Lower leg skin (tissue), 3 donors: ENCODE measurements around the gene CACNA1A.

Experiments
- POLR2A ChIP-seq, 2 donors: fragments of 450-650 bp; IDR thresholded peaks; one replicate each; pipeline ENCODE4 v1.6.1; 2016 to 2017; ENCODE audit warnings: antibody characterized with exemption in 2 of 2, mild to moderate bottlenecking in 1 of 2, moderate library complexity in 1 of 2
- TF ChIP-seq, protein P1 (sequence below), 3 donors: fragments of 450-650 bp; IDR thresholded peaks; one replicate each; pipeline ENCODE4 v1.5.1; 2016; ENCODE audit warnings: antibody characterized with exemption in 3 of 3, mild to moderate bottlenecking in 3 of 3, moderate library complexity in 2 of 3

GRCh38 chr19:13541554-13541953 is 35.3 kb upstream of the CACNA1A start:
- TF ChIP-seq, protein P1, sequence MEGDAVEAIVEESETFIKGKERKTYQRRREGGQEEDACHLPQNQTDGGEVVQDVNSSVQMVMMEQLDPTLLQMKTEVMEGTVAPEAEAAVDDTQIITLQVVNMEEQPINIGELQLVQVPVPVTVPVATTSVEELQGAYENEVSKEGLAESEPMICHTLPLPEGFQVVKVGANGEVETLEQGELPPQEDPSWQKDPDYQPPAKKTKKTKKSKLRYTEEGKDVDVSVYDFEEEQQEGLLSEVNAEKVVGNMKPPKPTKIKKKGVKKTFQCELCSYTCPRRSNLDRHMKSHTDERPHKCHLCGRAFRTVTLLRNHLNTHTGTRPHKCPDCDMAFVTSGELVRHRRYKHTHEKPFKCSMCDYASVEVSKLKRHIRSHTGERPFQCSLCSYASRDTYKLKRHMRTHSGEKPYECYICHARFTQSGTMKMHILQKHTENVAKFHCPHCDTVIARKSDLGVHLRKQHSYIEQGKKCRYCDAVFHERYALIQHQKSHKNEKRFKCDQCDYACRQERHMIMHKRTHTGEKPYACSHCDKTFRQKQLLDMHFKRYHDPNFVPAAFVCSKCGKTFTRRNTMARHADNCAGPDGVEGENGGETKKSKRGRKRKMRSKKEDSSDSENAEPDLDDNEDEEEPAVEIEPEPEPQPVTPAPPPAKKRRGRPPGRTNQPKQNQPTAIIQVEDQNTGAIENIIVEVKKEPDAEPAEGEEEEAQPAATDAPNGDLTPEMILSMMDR (IDR thresholded peaks at IDR 0.05): no peak
- no peak for TF ChIP-seq POLR2A (IDR thresholded peaks at IDR 0.05)
